ENCODE measurements around the gene CTNNAL1.
"Not testable (repeated sequence)": the region's sequence is repeated elsewhere in the genome, so short reads cannot be mapped to it uniquely, and the experiment has no call there.

Gene CTNNAL1

GRCh38 chr9:108933231-108933717, 80.0 kb downstream of the CTNNAL1 start:
- peak overlapping the region; percentile 79 for H3K4me3 ChIP-seq (ENCODE audit: low read length)
- peak overlapping the region; percentile 88 for H2AFZ ChIP-seq (ENCODE audit: low read depth, low read length)
- H3K9me3 ChIP-seq (ENCODE audit: low read length) = no peaks in the 10 kb centered on the region
- H3K36me3 ChIP-seq (ENCODE audit: insufficient read depth, low read length) = peaks cover 9% of the 10 kb centered on the region
- H3K27me3 ChIP-seq (ENCODE audit: insufficient read depth, low read length) = no peaks in the 10 kb centered on the region
- H3K4me1 ChIP-seq (ENCODE audit: insufficient read depth, low read length) = peaks cover 14% of the 10 kb centered on the region

DNA sequence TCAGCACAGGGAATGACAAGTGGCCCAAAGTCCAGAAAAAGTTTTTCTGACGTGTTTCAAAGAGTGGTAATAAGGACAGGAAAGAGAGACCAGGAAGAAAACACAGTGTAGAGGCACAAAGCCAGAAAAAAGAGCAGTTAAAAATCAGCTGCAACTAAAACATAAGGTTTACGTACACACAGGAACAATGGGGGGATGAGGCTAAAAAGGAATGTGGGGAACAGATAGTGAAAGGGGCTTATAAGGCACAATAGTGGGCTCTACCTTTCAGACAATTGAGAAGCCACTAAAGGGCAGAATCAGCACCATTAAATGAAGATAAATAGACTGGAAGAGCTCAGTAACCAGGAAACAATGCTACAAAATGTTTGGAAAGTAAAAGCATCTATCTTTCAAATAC, 84.9 kb downstream of the CTNNAL1 start:
- peaks cover 9% of the 10 kb centered on the region for H3K4me1 ChIP-seq (ENCODE audit: insufficient read depth, low read length)
- no peak overlapping the region for H3K4me3 ChIP-seq (ENCODE audit: low read length)
- no peaks in the 10 kb centered on the region for H3K27me3 ChIP-seq (ENCODE audit: insufficient read depth, low read length)
- peaks cover 51% of the 10 kb centered on the region for H3K36me3 ChIP-seq (ENCODE audit: insufficient read depth, low read length)
- H2AFZ ChIP-seq (ENCODE audit: low read depth, low read length) = no peak overlapping the region
- H3K9me3 ChIP-seq (ENCODE audit: low read length) = no peaks in the 10 kb centered on the region

- no peaks in the 10 kb centered on the region for H3K9me3 ChIP-seq (ENCODE audit: low read length)
- no peaks in the 10 kb centered on the region for H3K4me1 ChIP-seq (ENCODE audit: insufficient read depth, low read length)
- H3K27me3 ChIP-seq (ENCODE audit: insufficient read depth, low read length) = no peaks in the 10 kb centered on the region
- peaks cover 84% of the 10 kb centered on the region for H3K36me3 ChIP-seq (ENCODE audit: insufficient read depth, low read length)
- H2AFZ ChIP-seq (ENCODE audit: low read depth, low read length) = no peak overlapping the region
- H3K4me3 ChIP-seq (ENCODE audit: low read length) = no peak overlapping the region
These were observed 88.8 kb downstream of the CTNNAL1 start for GRCh38 chr9:108924466-108924865.

GRCh38 chr9:108921200-108921599, 92.1 kb downstream of the CTNNAL1 start:
- no peak overlapping the region for H3K4me3 ChIP-seq (ENCODE audit: low read length)
- H2AFZ ChIP-seq (ENCODE audit: low read depth, low read length) = no peak overlapping the region
- H3K4me1 ChIP-seq (ENCODE audit: insufficient read depth, low read length) = no peaks in the 10 kb centered on the region
- H3K36me3 ChIP-seq (ENCODE audit: insufficient read depth, low read length) = peaks cover 81% of the 10 kb centered on the region
- no peaks in the 10 kb centered on the region for H3K27me3 ChIP-seq (ENCODE audit: insufficient read depth, low read length)
- H3K9me3 ChIP-seq (ENCODE audit: low read length) = no peaks in the 10 kb centered on the region

GRCh38 chr9:108920401-108920800, 92.9 kb downstream of the CTNNAL1 start:
- H3K36me3 ChIP-seq (ENCODE audit: insufficient read depth, low read length) = peaks cover 81% of the 10 kb centered on the region
- H3K4me1 ChIP-seq (ENCODE audit: insufficient read depth, low read length); H2AFZ ChIP-seq (ENCODE audit: low read depth, low read length); H3K4me3 ChIP-seq (ENCODE audit: low read length); H3K27me3 ChIP-seq (ENCODE audit: insufficient read depth, low read length); H3K9me3 ChIP-seq (ENCODE audit: low read length): not testable (repeated sequence)

GRCh38 chr9:108919517-108919916, 93.8 kb downstream of the CTNNAL1 start:
- Histone ChIP-seq H2AFZ (ENCODE audit: low read depth, low read length) (no peak overlapping the region), H3K27me3 (ENCODE audit: insufficient read depth, low read length) (no peaks in the 10 kb centered on the region), H3K9me3 (ENCODE audit: low read length) (no peaks in the 10 kb centered on the region), H3K36me3 (ENCODE audit: insufficient read depth, low read length) (peaks cover 77% of the 10 kb centered on the region), H3K4me1 (ENCODE audit: insufficient read depth, low read length) (no peaks in the 10 kb centered on the region), H3K4me3 (ENCODE audit: low read length) (no peak overlapping the region)

DNA sequence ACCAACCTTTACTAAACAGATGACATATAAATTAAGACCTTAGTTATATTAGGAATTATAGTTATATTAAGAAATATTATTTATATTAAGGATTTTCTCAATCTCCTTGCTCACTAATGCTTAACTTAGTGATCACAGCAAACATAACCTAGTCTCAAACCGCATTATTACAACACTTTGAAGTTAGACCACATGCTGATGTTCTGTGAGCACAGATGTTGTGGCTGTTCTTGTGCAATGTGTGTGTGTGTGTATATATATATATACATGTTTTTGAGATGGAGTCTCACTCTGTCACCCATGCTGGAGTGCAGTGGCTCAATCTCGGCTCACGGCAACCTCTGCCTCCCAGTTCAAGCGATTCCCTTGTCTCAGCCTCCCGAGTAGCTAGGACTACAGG, 99.9 kb downstream of the CTNNAL1 start:
- Histone ChIP-seq H3K9me3 (ENCODE audit: low read length) (no peaks in the 10 kb centered on the region), H3K36me3 (ENCODE audit: insufficient read depth, low read length) (peaks cover 70% of the 10 kb centered on the region)

GRCh38 chr9:108911820-108912219, 101.5 kb downstream of the CTNNAL1 start:
- no peak overlapping the region for H2AFZ ChIP-seq (ENCODE audit: low read depth, low read length)
- no peaks in the 10 kb centered on the region for H3K4me1 ChIP-seq (ENCODE audit: insufficient read depth, low read length)
- no peak overlapping the region for H3K4me3 ChIP-seq (ENCODE audit: low read length)
- H3K9me3 ChIP-seq (ENCODE audit: low read length) = no peaks in the 10 kb centered on the region
- peaks cover 76% of the 10 kb centered on the region for H3K36me3 ChIP-seq (ENCODE audit: insufficient read depth, low read length)
- no peaks in the 10 kb centered on the region for H3K27me3 ChIP-seq (ENCODE audit: insufficient read depth, low read length)

More for the DNA sequence above, 99.9 kb downstream of the CTNNAL1 start:
- H3K4me3 ChIP-seq (ENCODE audit: low read length) = no peak overlapping the region
- no peaks in the 10 kb centered on the region for H3K4me1 ChIP-seq (ENCODE audit: insufficient read depth, low read length)
- H2AFZ ChIP-seq (ENCODE audit: low read depth, low read length) = no peak overlapping the region
- H3K27me3 ChIP-seq (ENCODE audit: insufficient read depth, low read length) = no peaks in the 10 kb centered on the region

DNA sequence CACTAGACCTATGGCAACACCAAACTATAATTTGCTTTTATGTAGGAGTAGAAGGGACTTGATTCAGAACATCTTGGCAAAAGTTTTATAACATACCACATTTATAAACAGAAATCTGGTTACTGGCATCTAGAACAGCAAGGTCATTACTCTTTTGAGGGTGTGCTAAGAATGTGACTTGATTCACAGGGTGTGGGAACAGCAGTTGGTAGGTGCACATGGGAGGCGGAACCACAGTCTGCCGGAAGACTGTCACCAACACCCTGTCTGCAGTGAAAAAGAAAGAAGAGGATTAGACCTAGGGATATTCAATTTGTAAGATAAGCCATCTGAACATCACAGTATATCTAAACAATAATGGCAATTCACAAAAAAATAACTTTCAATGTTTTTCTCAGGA, 102.4 kb downstream of the CTNNAL1 start:
- Histone ChIP-seq H3K27me3 (ENCODE audit: insufficient read depth, low read length) (no peaks in the 10 kb centered on the region), H3K4me3 (ENCODE audit: low read length) (no peak overlapping the region), H3K36me3 (ENCODE audit: insufficient read depth, low read length) (peaks cover 79% of the 10 kb centered on the region), H3K4me1 (ENCODE audit: insufficient read depth, low read length) (no peaks in the 10 kb centered on the region), H3K9me3 (ENCODE audit: low read length) (no peaks in the 10 kb centered on the region), H2AFZ (ENCODE audit: low read depth, low read length) (no peak overlapping the region)

DNA sequence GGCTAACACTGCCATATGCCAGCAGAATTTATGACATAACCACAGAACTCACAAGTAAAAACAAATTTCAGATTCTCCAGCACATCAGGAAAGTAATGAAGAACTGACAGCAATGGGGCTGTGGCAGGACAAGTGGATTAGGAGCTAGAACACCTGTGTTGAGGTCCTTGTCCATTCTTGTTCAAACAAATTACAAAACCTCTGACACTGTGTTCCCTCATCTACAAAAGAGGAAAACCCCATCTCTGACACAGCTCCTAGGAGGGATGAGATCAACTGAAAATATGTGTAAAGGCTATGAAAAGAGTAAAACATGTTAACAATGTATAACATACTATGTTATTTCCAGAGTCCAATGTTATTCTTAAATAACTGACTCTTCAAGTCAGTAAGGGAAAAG, 102.9 kb downstream of the CTNNAL1 start:
- Histone ChIP-seq H3K27me3 (ENCODE audit: insufficient read depth, low read length) (no peaks in the 10 kb centered on the region), H3K4me1 (ENCODE audit: insufficient read depth, low read length) (no peaks in the 10 kb centered on the region), H3K36me3 (ENCODE audit: insufficient read depth, low read length) (peaks cover 79% of the 10 kb centered on the region), H3K4me3 (ENCODE audit: low read length) (no peak overlapping the region), H3K9me3 (ENCODE audit: low read length) (no peaks in the 10 kb centered on the region), H2AFZ (ENCODE audit: low read depth, low read length) (no peak overlapping the region)

GRCh38 chr9:108905494-108905893, 107.8 kb downstream of the CTNNAL1 start:
- Histone ChIP-seq H3K36me3 (ENCODE audit: insufficient read depth, low read length) (peaks cover 87% of the 10 kb centered on the region), H3K4me3 (ENCODE audit: low read length) (no peak overlapping the region), H3K4me1 (ENCODE audit: insufficient read depth, low read length) (no peaks in the 10 kb centered on the region), H3K27me3 (ENCODE audit: insufficient read depth, low read length) (no peaks in the 10 kb centered on the region), H3K9me3 (ENCODE audit: low read length) (no peaks in the 10 kb centered on the region), H2AFZ (ENCODE audit: low read depth, low read length) (no peak overlapping the region)

DNA sequence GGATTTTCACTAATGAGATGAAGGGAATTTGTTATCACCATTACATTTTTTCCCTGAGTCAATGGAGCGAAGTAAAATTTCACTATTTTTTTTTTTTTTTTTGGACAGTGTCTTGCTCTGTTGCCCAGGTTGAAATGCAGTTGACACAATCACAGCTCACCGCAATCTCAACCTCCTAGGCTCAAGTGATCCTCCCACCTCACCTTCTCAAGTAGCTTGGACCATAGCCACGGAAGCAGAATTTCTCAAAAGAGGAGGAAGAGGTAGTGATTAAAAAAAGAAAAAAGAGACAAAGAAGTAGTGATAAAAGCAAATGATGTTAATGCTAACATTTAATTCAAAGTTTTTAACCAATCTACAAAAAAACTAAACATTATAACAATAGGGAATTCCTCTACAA, 109.1 kb downstream of the CTNNAL1 start:
- H3K9me3 ChIP-seq (ENCODE audit: low read length) = no peaks in the 10 kb centered on the region
- no peaks in the 10 kb centered on the region for H3K4me1 ChIP-seq (ENCODE audit: insufficient read depth, low read length)
- no peaks in the 10 kb centered on the region for H3K27me3 ChIP-seq (ENCODE audit: insufficient read depth, low read length)
- H3K4me3 ChIP-seq (ENCODE audit: low read length) = no peak overlapping the region
- H3K36me3 ChIP-seq (ENCODE audit: insufficient read depth, low read length) = peaks cover 87% of the 10 kb centered on the region
- no peak overlapping the region for H2AFZ ChIP-seq (ENCODE audit: low read depth, low read length)

GRCh38 chr9:108903420-108904103, 109.7 kb downstream of the CTNNAL1 start:
- Histone ChIP-seq H3K27me3 (ENCODE audit: insufficient read depth, low read length) (no peaks in the 10 kb centered on the region), H3K36me3 (ENCODE audit: insufficient read depth, low read length) (peaks cover 82% of the 10 kb centered on the region), H3K4me1 (ENCODE audit: insufficient read depth, low read length) (no peaks in the 10 kb centered on the region), H2AFZ (ENCODE audit: low read depth, low read length) (no peak overlapping the region), H3K4me3 (ENCODE audit: low read length) (no peak overlapping the region), H3K9me3 (ENCODE audit: low read length) (no peaks in the 10 kb centered on the region)

DNA sequence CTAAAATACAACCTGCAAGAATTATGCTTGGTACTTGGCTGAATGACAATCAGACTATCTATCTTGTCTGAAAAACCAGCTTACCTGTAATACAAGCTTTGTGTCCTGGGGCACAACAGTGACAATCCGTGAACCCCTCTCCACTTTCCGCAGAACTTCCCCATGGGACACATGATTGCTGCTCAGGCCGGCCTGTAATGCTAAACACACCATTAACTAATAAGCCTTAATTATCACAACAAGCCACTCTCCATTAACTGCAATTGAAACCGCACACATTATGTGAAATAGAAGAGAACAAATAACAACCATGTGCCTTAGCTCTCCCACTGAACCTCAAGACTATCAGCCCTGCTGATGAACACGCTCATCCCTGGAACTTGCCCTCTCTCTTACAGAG, 113.1 kb downstream of the CTNNAL1 start:
- H3K27me3 ChIP-seq (ENCODE audit: insufficient read depth, low read length) = no peaks in the 10 kb centered on the region
- H2AFZ ChIP-seq (ENCODE audit: low read depth, low read length) = no peak overlapping the region
- no peaks in the 10 kb centered on the region for H3K4me1 ChIP-seq (ENCODE audit: insufficient read depth, low read length)
- H3K9me3 ChIP-seq (ENCODE audit: low read length) = no peaks in the 10 kb centered on the region
- peaks cover 80% of the 10 kb centered on the region for H3K36me3 ChIP-seq (ENCODE audit: insufficient read depth, low read length)
- H3K4me3 ChIP-seq (ENCODE audit: low read length) = no peak overlapping the region

Data from neuron (in vitro differentiated cells).